SK-N-MC (cell line): ENCODE data around the gene CLTC.
A peak's percentile ranks its signal among the peaks of the same experiment; 100 is the strongest.

Experiments
- EZH2 ChIP-seq: fragments of 200-600 bp; sonication (generic); IDR thresholded peaks from one replicate; pipeline ENCODE4 v1.6.1; 2017; ENCODE audit warnings: antibody characterized with exemption
- POLR2AphosphoS5 ChIP-seq: IDR thresholded peaks from 2 replicates; pipeline ENCODE4 v1.6.1; 2012; ENCODE audit warnings: mild to moderate bottlenecking, low read depth, low read length, borderline replicate concordance

DNA sequence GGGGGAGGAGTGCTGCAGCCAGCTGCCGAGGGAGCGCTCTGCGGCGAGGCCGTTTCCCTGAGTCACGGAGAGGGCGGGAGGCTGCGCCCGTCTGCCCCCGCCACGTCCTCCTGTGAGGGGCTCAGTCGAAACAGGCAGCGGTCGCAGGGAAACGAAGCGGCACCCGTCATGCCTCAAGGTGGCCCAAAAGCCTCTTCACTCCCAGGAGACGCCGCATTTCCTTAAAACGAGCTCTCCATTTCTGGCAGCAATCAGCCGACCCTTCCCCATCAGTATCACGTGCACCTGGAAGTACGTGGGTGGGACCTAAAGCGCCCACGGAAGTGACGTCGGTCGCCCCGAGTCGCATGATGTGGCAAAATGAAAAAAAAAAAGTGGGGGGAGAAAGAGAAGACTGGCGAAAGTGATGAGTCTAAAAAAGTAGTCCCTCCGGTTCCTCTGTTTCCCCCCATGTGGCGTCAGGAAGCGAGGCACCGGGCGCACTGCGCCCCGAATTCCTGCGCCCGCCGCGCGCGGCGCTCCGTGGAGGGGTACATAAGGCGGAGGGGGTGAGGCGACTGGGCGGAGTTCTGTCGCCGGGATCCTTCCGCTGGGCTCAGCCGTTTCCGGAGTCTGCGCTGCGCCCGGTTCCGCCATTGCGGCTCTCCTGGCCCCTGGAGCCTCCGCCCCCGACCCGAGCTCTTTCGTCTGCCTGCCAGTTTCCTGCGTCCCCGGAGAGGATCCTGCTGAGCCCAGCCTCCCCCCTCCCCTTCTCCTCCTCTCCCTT lies at the start of gene CLTC:
- TF ChIP-seq POLR2AphosphoS5 (peak; percentile 93), EZH2 (no peak)
